ENCODE measurements around the gene SYNJ1. TPM values are rescaled to one million over a fixed set of nuclear protein-coding genes. Genes with fewer than 3 reads are reported as not detected.

SYNJ1 gene
- total RNA-seq, 2 experiments from 2014 or later, result 16.1 to 21.1 TPM

Other genes with a start within 250 kb of the SYNJ1 start
- under 1 TPM; 0.71 to 0.72 TPM for gene TCP10L, start 142.5 kb downstream of the SYNJ1 start, total RNA-seq
- 10 to 100 TPM; 32.6 to 40.2 TPM for gene CFAP298, start 115.6 kb downstream of the SYNJ1 start, total RNA-seq
- 10 to 100 TPM; 52.7 to 52.8 TPM for gene PAXBP1, start 43.7 kb upstream of the SYNJ1 start, total RNA-seq